ENCODE results near the gene SFMBT1. TPM values are rescaled to one million over a fixed set of nuclear protein-coding genes. Genes with fewer than 3 reads are reported as not detected.
A peak's percentile ranks its signal among the peaks of the same experiment; 100 is the strongest.
"Not testable (repeated sequence)": the region's sequence is repeated elsewhere in the genome, so short reads cannot be mapped to it uniquely, and the experiment has no call there.

SFMBT1 gene
- total and polyA plus RNA-seq, 11 donors = 3.4 to 18.8 (median 14.3) TPM

- TF ChIP-seq CTCF (IDR thresholded peaks at IDR 0.05) (no peak), POLR2A (IDR thresholded peaks at IDR 0.05) (no peak)
- intact Hi-C loops (cut with DNase I) = loop anchor here in 1 of 10 donors (10.0 kb wide), 1 partner anchor 331 kb away; no protein-coding TSS in a partner anchor
- ATAC-seq (no peak), DNase-seq (no peak)
- Histone ChIP-seq H3K9me3 (no peaks in the 10 kb centered on the region), H3K4me1 (no peaks in the 10 kb centered on the region), H3K27ac (no peak overlapping the region), H3K4me3 (no peak overlapping the region), H3K36me3 (no peaks in the 10 kb centered on the region), H3K27me3 (no peaks in the 10 kb centered on the region)
- WGBS, 4 donors = 82 to 94% (median 86%) methylated on average over 6 to 7 of the region's 7 CpGs
These were observed 20.1 kb upstream of the SFMBT1 start for GRCh38 chr3:53065841-53066480.

GRCh38 chr3:53062905-53063304, 17.0 kb upstream of the SFMBT1 start:
- no peaks in the 10 kb centered on the region for H3K9me3 ChIP-seq
- H3K27me3 ChIP-seq = no peaks in the 10 kb centered on the region
- ATAC-seq = no peak
- TF ChIP-seq CTCF (IDR thresholded peaks at IDR 0.05) (no peak), POLR2A (IDR thresholded peaks at IDR 0.05) (no peak)
- no peak overlapping the region for H3K4me3 ChIP-seq
- no peak overlapping the region for H3K27ac ChIP-seq
- intact Hi-C loops (cut with DNase I) = loop anchor here in 1 of 10 donors (10.0 kb wide), 1 partner anchor 328 kb away; no protein-coding TSS in a partner anchor
- WGBS, 4 donors = 96 to 97% (median 97%) methylated on average over 2 of the region's 2 CpGs
- no peaks in the 10 kb centered on the region for H3K4me1 ChIP-seq
- no peaks in the 10 kb centered on the region for H3K36me3 ChIP-seq
- no peak for DNase-seq

GRCh38 chr3:53056442-53056841, 10.6 kb upstream of the SFMBT1 start:
- Histone ChIP-seq H3K27me3 (no peaks in the 10 kb centered on the region), H3K4me3 (no peak overlapping the region), H3K36me3 (no peaks in the 10 kb centered on the region), H3K9me3 (no peaks in the 10 kb centered on the region), H3K27ac (no peak overlapping the region), H3K4me1 (no peaks in the 10 kb centered on the region)
- DNase-seq (no peak), ATAC-seq (no peak)
- intact Hi-C loops (cut with DNase I) = no loop called here
- 85 to 94% (median 89%) methylated on average over 2 of the region's 2 CpGs for WGBS, 4 donors
- TF ChIP-seq CTCF (IDR thresholded peaks at IDR 0.05) (peak in 4 of 12 donors; percentile 11 to 22 (median 16)), POLR2A (IDR thresholded peaks at IDR 0.05) (no peak)

GRCh38 chr3:53054233-53054632, 8.4 kb upstream of the SFMBT1 start:
- H3K36me3 ChIP-seq; H3K4me1 ChIP-seq; DNase-seq; ATAC-seq; H3K27me3 ChIP-seq; H3K27ac ChIP-seq; H3K9me3 ChIP-seq; H3K4me3 ChIP-seq; intact Hi-C loops (cut with DNase I): not testable (repeated sequence)
- WGBS, 4 donors = 79 to 86% (median 81%) methylated on average over 7 of the region's 7 CpGs

GRCh38 chr3:53051929-53052328, 6.1 kb upstream of the SFMBT1 start:
- H3K4me1 ChIP-seq = peaks cover 0 to 3% (median under 1%) of the 10 kb centered on the region in 12 donors
- intact Hi-C loops (cut with DNase I) = no loop called here
- TF ChIP-seq CTCF (IDR thresholded peaks at IDR 0.05) (no peak), POLR2A (IDR thresholded peaks at IDR 0.05) (no peak)
- no peaks in the 10 kb centered on the region for H3K27me3 ChIP-seq
- no peak overlapping the region for H3K27ac ChIP-seq
- 89 to 100% (median 95%) methylated on average over 2 of the region's 2 CpGs for WGBS, 4 donors
- H3K9me3 ChIP-seq = no peaks in the 10 kb centered on the region
- H3K36me3 ChIP-seq = no peaks in the 10 kb centered on the region
- no peak for DNase-seq
- no peak for ATAC-seq
- no peak overlapping the region for H3K4me3 ChIP-seq

Measured in heart left ventricle (tissue), 16 donors.